ENCODE measurements around the gene PRKAR2B.

PRKAR2B gene

GRCh38 chr7:107145067-107145838 is 100.7 kb downstream of the PRKAR2B start:
- FAIRE-seq: no peak
- TF ChIP-seq CTCF (IDR thresholded peaks at IDR 0.05; ENCODE audit: insufficient read depth, missing control alignments): no peak
- DNase-seq (ENCODE audit: insufficient read length, low spot score): no peak

DNA sequence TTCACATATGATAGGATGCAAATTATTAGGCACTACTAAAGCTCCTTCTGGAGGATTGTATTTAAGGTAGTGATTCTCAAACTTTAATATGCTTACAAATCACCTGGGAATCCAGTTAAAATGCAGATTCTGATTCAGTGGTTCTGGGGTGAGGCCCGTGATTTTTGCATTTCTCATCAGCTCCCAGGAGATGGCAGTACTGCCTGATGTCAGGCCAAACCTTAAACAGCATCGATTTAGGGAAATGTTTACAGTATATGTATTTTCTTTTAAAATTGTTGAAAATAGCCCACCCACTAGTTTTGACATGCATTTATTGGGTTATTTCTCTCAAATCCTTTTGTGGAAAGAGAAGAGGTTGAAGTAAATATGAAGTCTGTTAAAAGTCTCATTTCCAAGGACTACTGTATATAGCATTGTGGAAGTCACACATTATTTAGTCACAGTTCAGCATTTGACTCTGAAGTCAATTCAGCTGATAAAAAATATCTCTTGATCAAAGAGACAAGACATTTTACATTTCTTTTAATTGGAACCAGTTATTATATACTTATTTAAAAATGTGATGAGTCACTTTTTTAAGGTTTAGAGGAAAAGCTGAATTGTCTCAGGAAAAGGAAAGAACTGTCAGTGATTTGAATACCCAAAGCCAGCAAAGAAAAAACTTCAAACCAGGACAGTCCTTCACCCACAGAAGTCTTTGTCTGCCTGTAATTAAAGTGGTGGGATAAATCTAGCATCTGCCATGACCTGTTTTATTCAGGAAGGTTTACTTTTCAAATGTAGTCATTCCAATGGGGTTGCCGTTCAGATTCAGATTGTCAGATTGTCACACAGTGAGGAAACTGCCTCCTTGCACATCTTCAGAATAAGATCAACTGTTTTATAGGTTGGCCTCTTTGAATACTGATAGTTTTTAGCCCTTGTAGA is 103.2 kb downstream of the PRKAR2B start:
- TF ChIP-seq CTCF (IDR thresholded peaks at IDR 0.05; ENCODE audit: insufficient read depth, missing control alignments): peak; percentile 61
- FAIRE-seq: no peak
- DNase-seq (ENCODE audit: insufficient read length, low spot score): no peak

- no peak for FAIRE-seq
- TF ChIP-seq CTCF (IDR thresholded peaks at IDR 0.05; ENCODE audit: insufficient read depth, missing control alignments): no peak
- DNase-seq (ENCODE audit: insufficient read length, low spot score): no peak
These were observed 104.2 kb downstream of the PRKAR2B start for GRCh38 chr7:107148721-107149120.

DNA sequence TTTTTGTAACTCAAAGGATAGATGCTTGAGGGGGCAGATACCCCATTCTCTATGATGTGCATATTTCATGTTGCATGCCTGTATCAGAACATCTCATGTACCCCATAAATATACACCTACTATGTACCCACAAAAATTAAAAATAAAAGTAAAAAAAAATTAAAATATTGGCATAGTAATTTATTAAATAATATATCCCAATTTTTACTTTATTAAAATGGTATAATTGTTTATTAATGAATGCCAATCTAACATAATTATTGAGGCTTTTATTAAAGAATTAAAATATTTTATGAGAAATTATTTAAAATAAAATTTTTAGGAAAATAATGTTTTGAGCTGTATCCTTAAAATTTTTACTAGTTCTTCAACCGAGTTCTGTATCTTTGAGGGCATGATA is 105.4 kb downstream of the PRKAR2B start:
- FAIRE-seq: no peak
- DNase-seq (ENCODE audit: insufficient read length, low spot score): no peak
- no peak for TF ChIP-seq CTCF (IDR thresholded peaks at IDR 0.05; ENCODE audit: insufficient read depth, missing control alignments)

GRCh38 chr7:107150375-107151073 is 106.0 kb downstream of the PRKAR2B start:
- TF ChIP-seq CTCF (IDR thresholded peaks at IDR 0.05; ENCODE audit: insufficient read depth, missing control alignments): peak; percentile 66
- DNase-seq (ENCODE audit: insufficient read length, low spot score): no peak
- FAIRE-seq: peak; percentile 25

DNA sequence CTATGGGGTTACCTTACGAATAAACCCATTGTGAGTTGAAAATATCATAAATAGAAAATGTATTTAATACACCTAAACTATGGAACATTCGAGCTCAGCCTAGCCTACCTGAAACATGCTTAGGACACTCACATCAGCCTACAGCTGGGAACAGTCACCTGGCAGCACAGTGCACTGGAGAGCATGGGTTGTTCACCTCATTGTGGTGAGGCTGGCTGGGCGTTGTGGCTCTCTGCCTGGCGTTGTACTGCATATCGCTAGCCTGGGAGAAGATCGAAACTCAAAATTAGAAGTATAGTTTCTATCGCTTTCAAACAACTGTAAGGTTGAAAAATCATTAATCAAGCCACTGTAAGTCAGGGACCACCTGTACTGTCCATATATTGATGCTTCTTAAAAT is 107.0 kb downstream of the PRKAR2B start:
- FAIRE-seq: no peak
- no peak for TF ChIP-seq CTCF (IDR thresholded peaks at IDR 0.05; ENCODE audit: insufficient read depth, missing control alignments)
- DNase-seq (ENCODE audit: insufficient read length, low spot score): no peak

All from D721Med (cell line).